ENCODE measurements around the gene MAP2.

Gene MAP2

DNA sequence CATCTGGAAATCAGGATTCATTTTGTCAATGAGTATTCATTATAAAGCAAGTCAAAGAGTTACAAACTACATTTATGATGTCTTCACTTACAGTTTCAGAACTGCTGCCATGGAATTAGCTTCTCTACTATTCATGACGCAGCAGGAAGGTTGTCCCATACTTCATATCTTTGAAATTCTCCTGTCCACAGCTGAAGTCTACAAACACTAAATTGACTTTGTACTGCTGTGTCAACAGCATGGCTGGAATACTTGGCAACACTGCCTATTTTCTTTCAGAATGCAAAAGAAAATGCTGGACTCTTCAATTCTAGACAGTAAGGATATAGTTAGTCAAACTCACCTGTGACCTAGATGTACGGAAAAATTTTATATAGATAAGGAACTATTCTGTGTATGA, 303.2 kb downstream of the MAP2 start:
- DNase-seq (ENCODE audit: low read depth): no peak

DNA sequence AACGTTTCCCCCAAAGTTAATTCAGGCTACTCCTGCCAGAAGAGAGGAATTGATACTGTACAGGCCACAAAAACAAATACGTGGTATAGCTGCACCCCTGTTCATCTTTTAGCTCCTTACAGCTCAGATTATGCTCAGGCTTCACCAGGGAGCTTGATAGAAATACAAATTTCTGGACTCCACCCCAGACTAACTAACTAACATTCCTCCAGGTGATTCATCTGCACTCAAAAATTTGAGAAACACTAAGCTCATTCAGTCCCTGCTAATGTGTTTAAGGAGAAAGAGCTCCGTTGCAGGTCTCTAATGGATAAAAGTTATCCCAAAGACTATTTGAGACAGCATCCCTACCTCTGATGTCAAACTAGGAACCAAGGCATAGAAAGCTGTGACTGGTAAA, 311.0 kb downstream of the MAP2 start:
- DNase-seq (ENCODE audit: low read depth): no peak

GRCh38 chr2:209741953-209742352, 318.1 kb downstream of the MAP2 start:
- DNase-seq (ENCODE audit: low read depth): no peak

- no peak for DNase-seq (ENCODE audit: low read depth)
These were observed 329.2 kb downstream of the MAP2 start for GRCh38 chr2:209753020-209753419.

DNA sequence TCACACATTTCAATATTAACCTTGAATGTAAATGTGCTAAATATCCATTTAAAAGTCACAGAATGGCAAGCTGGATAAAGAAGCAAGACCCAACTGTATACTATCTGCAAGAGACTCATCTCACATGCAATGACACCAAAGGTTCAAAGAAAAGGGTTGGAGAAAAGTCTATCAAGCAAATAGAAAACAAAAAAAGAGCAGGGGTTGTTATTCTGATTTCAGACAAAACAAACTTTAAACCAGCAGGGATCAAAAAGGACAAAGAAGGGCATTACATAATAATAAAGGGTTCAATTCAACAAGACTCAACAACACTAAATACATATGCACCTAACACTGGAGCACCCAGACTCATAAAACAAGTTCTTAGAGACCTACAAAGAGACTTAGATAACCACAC, 333.3 kb downstream of the MAP2 start:
- no peak for DNase-seq (ENCODE audit: low read depth)

GRCh38 chr2:209761566-209761965, 337.7 kb downstream of the MAP2 start:
- DNase-seq (ENCODE audit: low read depth): no peak

DNA sequence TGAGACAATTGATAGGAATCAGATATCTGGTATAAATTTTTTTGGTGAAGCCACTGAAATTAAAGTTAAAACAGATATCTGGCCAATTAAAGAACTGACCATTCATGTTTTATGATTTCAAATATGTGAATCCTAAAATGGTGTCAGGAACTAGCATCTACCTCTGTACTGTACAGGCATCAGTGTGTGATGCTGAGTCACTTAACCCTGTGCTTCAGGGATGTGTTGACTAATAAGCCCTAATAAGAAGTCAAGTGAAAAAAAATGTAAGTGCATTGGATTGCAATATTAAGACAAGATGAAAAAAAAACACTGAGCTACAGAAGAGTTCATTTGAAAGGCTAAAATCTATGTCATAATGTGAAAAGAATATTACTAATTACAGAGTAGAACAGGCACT, 338.7 kb downstream of the MAP2 start:
- DNase-seq (ENCODE audit: low read depth): no peak

GRCh38 chr2:209763106-209763505, 339.3 kb downstream of the MAP2 start:
- DNase-seq (ENCODE audit: low read depth): no peak

DNA sequence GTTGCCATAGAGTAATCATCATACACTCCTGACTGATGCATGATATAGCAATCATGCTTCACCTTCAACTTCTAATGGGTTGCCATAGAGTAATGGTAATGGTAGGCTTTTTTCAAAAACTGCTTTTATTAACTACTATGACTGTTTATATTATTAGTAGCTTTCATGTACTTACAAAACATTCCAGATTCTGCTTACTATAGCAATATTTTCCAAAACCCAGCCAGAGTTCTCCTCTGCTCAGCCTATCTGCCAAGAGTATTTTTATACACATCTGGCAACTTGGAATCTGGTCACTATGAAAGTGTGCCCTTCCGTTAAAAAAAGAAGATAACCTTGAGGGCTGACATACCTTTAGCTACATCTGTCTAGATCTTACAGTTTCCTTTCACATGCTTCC, 342.8 kb downstream of the MAP2 start:
- no peak for DNase-seq (ENCODE audit: low read depth)

DNA sequence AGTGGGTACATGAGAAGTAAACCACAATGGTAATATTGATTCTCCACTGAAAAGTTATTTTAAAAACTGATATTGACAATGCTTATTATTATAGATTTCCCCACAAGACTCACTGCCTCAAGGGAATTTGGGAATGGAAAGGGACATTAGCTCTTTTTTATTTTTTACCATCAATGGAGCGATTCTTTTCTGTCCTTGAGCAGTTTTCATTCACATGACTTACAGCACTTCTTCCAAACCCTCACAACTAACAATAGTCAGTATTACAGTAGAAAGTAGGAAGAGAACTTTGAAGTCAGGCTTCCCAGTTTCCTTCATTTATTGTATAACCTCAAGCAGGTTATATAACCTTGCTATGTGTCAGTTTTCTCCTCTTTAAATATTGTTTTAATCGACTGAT, 343.5 kb downstream of the MAP2 start:
- DNase-seq (ENCODE audit: low read depth): no peak

DNA sequence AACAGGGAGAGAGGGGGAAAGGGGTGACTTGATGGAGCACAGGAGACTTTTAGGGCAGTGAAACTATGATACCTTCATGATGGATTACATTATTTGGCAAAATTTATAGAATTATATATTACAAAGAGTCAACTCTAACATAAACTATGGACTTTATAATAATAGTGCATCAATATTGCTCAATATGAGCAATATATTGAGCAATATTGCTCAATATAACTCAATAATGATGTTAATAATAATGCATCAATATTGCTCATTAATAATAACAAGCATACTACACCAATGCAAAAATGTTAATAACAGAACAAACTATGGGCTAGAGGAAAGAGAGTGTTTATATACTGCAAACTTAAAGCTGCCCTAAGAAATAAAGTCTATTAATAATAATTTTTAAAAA, 344.7 kb downstream of the MAP2 start:
- no peak for DNase-seq (ENCODE audit: low read depth)

- DNase-seq (ENCODE audit: low read depth): no peak
These were observed 347.8 kb downstream of the MAP2 start, which contains the start of gene UNC80 for GRCh38 chr2:209771474-209772289. Gene UNC80, plus strand, starts transcription at chr2:209771832. Its CDS starts 241 bp downstream, at chr2:209772073.

DNA sequence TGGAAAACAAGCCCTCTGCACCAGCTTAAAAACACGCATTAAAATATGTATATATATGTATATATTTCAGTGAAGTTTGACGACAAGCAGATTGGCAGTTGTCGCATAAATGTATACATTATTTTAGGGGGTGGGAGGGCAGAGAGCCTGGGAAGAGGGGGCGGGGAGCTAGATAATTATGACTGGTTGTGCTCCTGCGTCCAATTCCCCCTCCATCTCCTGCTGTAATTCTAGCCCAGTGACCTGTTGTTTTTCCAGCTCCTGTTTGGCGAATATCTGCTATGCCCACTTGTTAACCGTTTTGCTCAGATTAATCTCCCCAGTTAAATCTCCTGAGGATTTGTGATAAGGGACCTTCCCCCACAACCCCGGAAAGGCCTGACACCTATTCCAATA, 348.4 kb downstream of the MAP2 start:
- DNase-seq (ENCODE audit: low read depth): no peak

- DNase-seq (ENCODE audit: low read depth): no peak
These were observed 349.5 kb downstream of the MAP2 start for GRCh38 chr2:209773377-209773776.
